Heart left ventricle (tissue), 13 donors: ENCODE results near the gene NTRK3.

Experiments used
- POLR2A ChIP-seq, 2 donors: fragments of 450-650 bp; IDR thresholded peaks; one replicate each; pipeline ENCODE4 v1.6.1; 2017; ENCODE audit warnings: antibody characterized with exemption in 2 of 2, mild to moderate bottlenecking in 2 of 2, moderate library complexity in 2 of 2
- TF ChIP-seq, protein P1 (sequence below), 12 donors: fragments of 200-600 bp; sonication (generic) in 4 of 12; IDR thresholded peaks; one replicate each; pipeline versions ENCODE4 v1.5.0 to v1.8.0; 2018 to 2022; ENCODE audit warnings: antibody characterized with exemption in 12 of 12, mild to moderate bottlenecking in 5 of 12
- donor health status: ischemic (EF 13 %, LVEDD 7.1; RV severe dilation, severe dysfunction).
- donor health status: DM: no; HTN: yes; CAD: no.
- donor health status: DM: no; HTN: no; CAD: no.
- donor health status: ischemic (EF 25% LVEDD 6.9; RV normal size, moderate dysfunction).
- donor health status: ischemic (EF 25% LVEDD 5.7; RV mildly dilated, moderate dysfunction).
- donor health status: ischemic (EF 35%, LVEDD 5.7; RV mildly dilated, moderate dysfunction).
- donor health status: nonischemic (EF 11% LVEDD 7.7; RV severe dilation, severe dysfunction).
- donor health status: DM: yes; HTN: yes; CAD: no.
- donor health status: PGD.
- donor health status: ischemic (EF 29% LVEDD 5.4; RV normal size, mild dysfunction).
- donor health status: nonischemic (EF 23%, LVEDD 6.1; RV moderate dilation, normal function).

DNA sequence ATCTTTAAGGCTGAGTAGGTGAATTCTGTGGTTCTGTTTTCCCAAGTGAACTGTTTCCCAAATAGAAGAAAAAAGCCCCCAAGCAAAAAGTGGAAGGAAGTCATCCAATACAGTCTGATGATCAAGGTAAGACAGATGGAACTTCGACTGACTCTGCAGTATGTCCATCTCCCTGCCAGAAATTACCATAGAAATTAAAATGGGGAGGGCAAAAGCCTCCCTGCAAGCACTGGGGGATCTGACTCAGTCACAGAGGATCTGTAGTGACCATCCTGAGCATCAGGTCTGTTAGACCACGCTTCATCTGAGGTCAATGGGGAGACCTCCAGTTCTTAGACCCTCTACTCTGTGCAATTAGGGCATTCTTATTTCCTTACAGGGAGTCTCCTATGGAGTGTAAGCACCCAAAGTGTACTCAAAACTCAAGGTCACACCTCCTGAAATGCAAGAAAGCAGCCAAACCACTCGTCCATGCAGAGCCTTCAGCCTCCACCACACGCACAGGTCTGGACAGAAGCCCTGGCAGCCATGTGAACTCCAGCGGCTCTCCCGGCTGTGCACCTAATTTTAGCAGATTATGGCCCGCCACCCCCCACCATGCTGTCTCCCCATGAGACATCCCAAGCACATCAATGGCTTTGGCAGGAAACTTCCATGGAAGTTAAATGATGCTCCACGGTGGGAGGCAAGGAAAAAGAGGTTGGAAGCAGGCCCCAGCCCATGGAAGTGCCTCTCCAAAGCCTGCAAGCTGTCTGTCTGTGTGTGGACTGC is 348.7 kb downstream of the NTRK3 start:
- TF ChIP-seq, protein P1, sequence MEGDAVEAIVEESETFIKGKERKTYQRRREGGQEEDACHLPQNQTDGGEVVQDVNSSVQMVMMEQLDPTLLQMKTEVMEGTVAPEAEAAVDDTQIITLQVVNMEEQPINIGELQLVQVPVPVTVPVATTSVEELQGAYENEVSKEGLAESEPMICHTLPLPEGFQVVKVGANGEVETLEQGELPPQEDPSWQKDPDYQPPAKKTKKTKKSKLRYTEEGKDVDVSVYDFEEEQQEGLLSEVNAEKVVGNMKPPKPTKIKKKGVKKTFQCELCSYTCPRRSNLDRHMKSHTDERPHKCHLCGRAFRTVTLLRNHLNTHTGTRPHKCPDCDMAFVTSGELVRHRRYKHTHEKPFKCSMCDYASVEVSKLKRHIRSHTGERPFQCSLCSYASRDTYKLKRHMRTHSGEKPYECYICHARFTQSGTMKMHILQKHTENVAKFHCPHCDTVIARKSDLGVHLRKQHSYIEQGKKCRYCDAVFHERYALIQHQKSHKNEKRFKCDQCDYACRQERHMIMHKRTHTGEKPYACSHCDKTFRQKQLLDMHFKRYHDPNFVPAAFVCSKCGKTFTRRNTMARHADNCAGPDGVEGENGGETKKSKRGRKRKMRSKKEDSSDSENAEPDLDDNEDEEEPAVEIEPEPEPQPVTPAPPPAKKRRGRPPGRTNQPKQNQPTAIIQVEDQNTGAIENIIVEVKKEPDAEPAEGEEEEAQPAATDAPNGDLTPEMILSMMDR (IDR thresholded peaks at IDR 0.05): no peak
- TF ChIP-seq POLR2A (IDR thresholded peaks at IDR 0.05): no peak
